ENCODE measurements around the gene TRPM3. TPM values are rescaled to one million over a fixed set of nuclear protein-coding genes. Genes with fewer than 3 reads are reported as not detected.

The TRPM3 gene
- total RNA-seq, 1 experiment from 2014 or later: not detected

DNA sequence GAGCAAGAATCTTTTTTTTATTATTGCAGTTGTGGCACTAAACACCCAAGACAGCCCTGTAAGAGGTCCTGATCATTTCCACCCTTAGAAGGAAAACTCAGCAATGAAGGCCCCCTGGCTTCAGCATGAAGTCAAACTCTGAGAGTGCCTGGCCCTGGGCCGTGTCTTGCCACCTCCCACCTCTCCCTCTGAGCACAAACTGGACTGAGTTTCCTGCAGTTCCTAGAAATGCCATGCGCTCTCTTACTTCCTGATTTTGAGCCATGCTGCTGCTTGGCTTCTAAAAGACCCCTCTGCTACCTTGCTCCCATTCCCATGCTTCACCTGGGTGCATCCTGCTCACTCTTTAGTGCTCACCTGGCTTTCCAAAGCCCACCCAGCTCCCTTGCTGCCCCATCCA lies 566.5 kb downstream of the TRPM3 start:
- Histone ChIP-seq H3K4me1 (ENCODE audit: control insufficient read depth, insufficient read depth, low read length) (no peaks in the 10 kb centered on the region), H3K36me3 (ENCODE audit: control insufficient read depth, insufficient read depth, low read length) (no peaks in the 10 kb centered on the region), H3K27me3 (ENCODE audit: control insufficient read depth, insufficient read depth, low read length) (no peaks in the 10 kb centered on the region), H3K4me3 (ENCODE audit: low read depth in 2 of 2, low read length in 2 of 2) (no peak overlapping the region), H3K9me3 (ENCODE audit: control insufficient read depth, insufficient read depth, low read depth, low read length) (no peaks in the 10 kb centered on the region), H3K27ac (ENCODE audit: low read length) (no peak overlapping the region)
- CTCF ChIA-PET: no interaction called here
- no peak for TF ChIP-seq POLR2AphosphoS5 (IDR thresholded peaks at IDR 0.05; ENCODE audit: low read depth, low read length)
- TF ChIP-seq, protein P1, sequence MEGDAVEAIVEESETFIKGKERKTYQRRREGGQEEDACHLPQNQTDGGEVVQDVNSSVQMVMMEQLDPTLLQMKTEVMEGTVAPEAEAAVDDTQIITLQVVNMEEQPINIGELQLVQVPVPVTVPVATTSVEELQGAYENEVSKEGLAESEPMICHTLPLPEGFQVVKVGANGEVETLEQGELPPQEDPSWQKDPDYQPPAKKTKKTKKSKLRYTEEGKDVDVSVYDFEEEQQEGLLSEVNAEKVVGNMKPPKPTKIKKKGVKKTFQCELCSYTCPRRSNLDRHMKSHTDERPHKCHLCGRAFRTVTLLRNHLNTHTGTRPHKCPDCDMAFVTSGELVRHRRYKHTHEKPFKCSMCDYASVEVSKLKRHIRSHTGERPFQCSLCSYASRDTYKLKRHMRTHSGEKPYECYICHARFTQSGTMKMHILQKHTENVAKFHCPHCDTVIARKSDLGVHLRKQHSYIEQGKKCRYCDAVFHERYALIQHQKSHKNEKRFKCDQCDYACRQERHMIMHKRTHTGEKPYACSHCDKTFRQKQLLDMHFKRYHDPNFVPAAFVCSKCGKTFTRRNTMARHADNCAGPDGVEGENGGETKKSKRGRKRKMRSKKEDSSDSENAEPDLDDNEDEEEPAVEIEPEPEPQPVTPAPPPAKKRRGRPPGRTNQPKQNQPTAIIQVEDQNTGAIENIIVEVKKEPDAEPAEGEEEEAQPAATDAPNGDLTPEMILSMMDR (IDR thresholded peaks at IDR 0.05): no peak
- no peak for TF ChIP-seq SIN3A (IDR thresholded peaks at IDR 0.05; ENCODE audit: borderline replicate concordance, insufficient read depth, low read depth, low read length)
- TF ChIP-seq, protein P2, sequence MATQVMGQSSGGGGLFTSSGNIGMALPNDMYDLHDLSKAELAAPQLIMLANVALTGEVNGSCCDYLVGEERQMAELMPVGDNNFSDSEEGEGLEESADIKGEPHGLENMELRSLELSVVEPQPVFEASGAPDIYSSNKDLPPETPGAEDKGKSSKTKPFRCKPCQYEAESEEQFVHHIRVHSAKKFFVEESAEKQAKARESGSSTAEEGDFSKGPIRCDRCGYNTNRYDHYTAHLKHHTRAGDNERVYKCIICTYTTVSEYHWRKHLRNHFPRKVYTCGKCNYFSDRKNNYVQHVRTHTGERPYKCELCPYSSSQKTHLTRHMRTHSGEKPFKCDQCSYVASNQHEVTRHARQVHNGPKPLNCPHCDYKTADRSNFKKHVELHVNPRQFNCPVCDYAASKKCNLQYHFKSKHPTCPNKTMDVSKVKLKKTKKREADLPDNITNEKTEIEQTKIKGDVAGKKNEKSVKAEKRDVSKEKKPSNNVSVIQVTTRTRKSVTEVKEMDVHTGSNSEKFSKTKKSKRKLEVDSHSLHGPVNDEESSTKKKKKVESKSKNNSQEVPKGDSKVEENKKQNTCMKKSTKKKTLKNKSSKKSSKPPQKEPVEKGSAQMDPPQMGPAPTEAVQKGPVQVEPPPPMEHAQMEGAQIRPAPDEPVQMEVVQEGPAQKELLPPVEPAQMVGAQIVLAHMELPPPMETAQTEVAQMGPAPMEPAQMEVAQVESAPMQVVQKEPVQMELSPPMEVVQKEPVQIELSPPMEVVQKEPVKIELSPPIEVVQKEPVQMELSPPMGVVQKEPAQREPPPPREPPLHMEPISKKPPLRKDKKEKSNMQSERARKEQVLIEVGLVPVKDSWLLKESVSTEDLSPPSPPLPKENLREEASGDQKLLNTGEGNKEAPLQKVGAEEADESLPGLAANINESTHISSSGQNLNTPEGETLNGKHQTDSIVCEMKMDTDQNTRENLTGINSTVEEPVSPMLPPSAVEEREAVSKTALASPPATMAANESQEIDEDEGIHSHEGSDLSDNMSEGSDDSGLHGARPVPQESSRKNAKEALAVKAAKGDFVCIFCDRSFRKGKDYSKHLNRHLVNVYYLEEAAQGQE (IDR thresholded peaks at IDR 0.05; ENCODE audit: insufficient read depth in 1 of 2, low read depth in 2 of 2, low read length in 1 of 2): no peak
- no peak for TF ChIP-seq TCF7L2 (IDR thresholded peaks at IDR 0.05; ENCODE audit: low read depth, low read length)
- POLR2A ChIA-PET: no interaction called here
- ATAC-seq (no peak), DNase-seq (ENCODE audit: low read depth, low spot score) (no peak)
- intact Hi-C loops (cut with micrococcal nuclease; ENCODE audit: unreplicated experiment): no loop called here
- in situ Hi-C loops (cut with HindIII; ENCODE audit: low pct_unique_long_range_greater_than_20kb, low sequenced_read_pairs): no loop called here
- BruUV-seq (replicated peaks): no TSS peak

GRCh38 chr9:70553707-70554673 lies 567.4 kb downstream of the TRPM3 start:
- no TSS peak for BruUV-seq (replicated peaks)
- Histone ChIP-seq H3K36me3 (ENCODE audit: control insufficient read depth, insufficient read depth, low read length) (no peaks in the 10 kb centered on the region), H3K27me3 (ENCODE audit: control insufficient read depth, insufficient read depth, low read length) (no peaks in the 10 kb centered on the region), H3K4me3 (ENCODE audit: low read depth in 2 of 2, low read length in 2 of 2) (no peak overlapping the region), H3K4me1 (ENCODE audit: control insufficient read depth, insufficient read depth, low read length) (no peaks in the 10 kb centered on the region), H3K9me3 (ENCODE audit: control insufficient read depth, insufficient read depth, low read depth, low read length) (no peaks in the 10 kb centered on the region), H3K27ac (ENCODE audit: low read length) (no peak overlapping the region)
- TF ChIP-seq, protein P2 (IDR thresholded peaks at IDR 0.05; ENCODE audit: insufficient read depth in 1 of 2, low read depth in 2 of 2, low read length in 1 of 2): no peak
- no peak for TF ChIP-seq TCF7L2 (IDR thresholded peaks at IDR 0.05; ENCODE audit: low read depth, low read length)
- TF ChIP-seq, protein P1 (IDR thresholded peaks at IDR 0.05): no peak
- TF ChIP-seq POLR2AphosphoS5 (IDR thresholded peaks at IDR 0.05; ENCODE audit: low read depth, low read length): no peak
- no peak for TF ChIP-seq SIN3A (IDR thresholded peaks at IDR 0.05; ENCODE audit: borderline replicate concordance, insufficient read depth, low read depth, low read length)
- DNase-seq (ENCODE audit: low read depth, low spot score) (no peak), ATAC-seq (no peak)
- in situ Hi-C loops (cut with HindIII; ENCODE audit: low pct_unique_long_range_greater_than_20kb, low sequenced_read_pairs) (no loop called here), intact Hi-C loops (cut with micrococcal nuclease; ENCODE audit: unreplicated experiment) (no loop called here)
- ChIA-PET CTCF (no interaction called here), POLR2A (interaction anchor here (0.6 kb wide), 1 partner anchor 820 kb away, joined by 3 read pairs; no protein-coding TSS in a partner anchor)

All from Panc1 (cell line).